ENCODE measurements around the gene C19orf67.

DNA sequence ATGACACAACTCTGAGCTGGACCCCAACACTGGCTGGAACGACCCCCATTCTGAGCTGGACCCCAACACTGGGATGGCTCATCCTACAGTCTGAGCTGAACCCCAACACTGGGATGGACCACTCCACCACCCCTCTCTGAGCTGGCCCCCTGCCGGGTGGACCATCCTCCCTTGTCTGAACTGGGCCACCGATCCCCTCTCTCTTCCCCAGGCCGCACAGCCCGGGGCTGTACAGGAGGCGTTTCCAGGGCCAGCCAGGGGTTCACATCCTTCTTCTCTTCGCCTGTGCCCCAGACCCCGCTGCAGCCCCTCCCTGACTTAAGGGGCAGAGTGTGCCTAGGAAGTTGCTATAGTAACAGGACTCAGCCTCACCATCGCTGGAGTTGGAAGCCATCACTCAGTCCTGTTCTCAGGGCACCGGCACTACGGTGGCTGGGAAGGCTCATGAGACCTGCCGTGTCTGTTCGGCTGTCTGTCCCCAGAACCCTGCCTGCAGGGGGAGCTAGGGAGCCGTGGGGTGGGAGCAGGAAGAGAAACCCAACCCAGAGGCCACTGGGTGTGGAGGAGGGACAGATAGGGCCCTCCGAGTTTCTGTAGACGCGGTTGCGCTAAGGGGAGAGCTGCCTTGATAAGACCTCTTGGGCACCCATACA is 28.3 kb upstream of the C19orf67 start:
- TF ChIP-seq, protein P1, sequence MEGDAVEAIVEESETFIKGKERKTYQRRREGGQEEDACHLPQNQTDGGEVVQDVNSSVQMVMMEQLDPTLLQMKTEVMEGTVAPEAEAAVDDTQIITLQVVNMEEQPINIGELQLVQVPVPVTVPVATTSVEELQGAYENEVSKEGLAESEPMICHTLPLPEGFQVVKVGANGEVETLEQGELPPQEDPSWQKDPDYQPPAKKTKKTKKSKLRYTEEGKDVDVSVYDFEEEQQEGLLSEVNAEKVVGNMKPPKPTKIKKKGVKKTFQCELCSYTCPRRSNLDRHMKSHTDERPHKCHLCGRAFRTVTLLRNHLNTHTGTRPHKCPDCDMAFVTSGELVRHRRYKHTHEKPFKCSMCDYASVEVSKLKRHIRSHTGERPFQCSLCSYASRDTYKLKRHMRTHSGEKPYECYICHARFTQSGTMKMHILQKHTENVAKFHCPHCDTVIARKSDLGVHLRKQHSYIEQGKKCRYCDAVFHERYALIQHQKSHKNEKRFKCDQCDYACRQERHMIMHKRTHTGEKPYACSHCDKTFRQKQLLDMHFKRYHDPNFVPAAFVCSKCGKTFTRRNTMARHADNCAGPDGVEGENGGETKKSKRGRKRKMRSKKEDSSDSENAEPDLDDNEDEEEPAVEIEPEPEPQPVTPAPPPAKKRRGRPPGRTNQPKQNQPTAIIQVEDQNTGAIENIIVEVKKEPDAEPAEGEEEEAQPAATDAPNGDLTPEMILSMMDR (IDR thresholded peaks at IDR 0.05): no peak
- TF ChIP-seq POLR2A (IDR thresholded peaks at IDR 0.05) (no peak), POLR2AphosphoS5 (IDR thresholded peaks at IDR 0.05) (no peak)
